SK-N-SH treated with all-trans-retinoic acid at 6 μM for 48 hours (cell line): ENCODE results near the gene MAPK12.
"Not testable (repeated sequence)": the region's sequence is repeated elsewhere in the genome, so short reads cannot be mapped to it uniquely, and the experiment has no call there.

Experiments
- ATAC-seq: fragments of 200-7000 bp; cut with Tn5 transposase; 3 replicates; pipeline ENCODE4 v1.9.1; 2020; ENCODE audit warnings: mild to moderate bottlenecking, moderate library complexity
- ARNTL ChIP-seq: fragments of 450-650 bp; formaldehyde crosslinking; IDR thresholded peaks from 2 replicates; pipeline ENCODE4 v1.5.0; 2020; ENCODE audit warnings: low read depth, mild to moderate bottlenecking, moderate library complexity, borderline replicate concordance
- CREB5 ChIP-seq: fragments of 250-450 bp; sonication (Bioruptor Pico); IDR thresholded peaks from 2 replicates; pipeline ENCODE4 v1.5.1; 2020; ENCODE audit warnings: low read depth, mild to moderate bottlenecking, moderate library complexity
- ESRRG ChIP-seq: fragments of 250-450 bp; sonication (Bioruptor Pico); IDR thresholded peaks from 2 replicates; pipeline ENCODE4 v1.6.1; 2021; ENCODE audit warnings: mild to moderate bottlenecking
- OSR1 ChIP-seq: fragments of 250-450 bp; sonication (Bioruptor Pico); IDR thresholded peaks from 2 replicates; pipeline ENCODE4 v1.8.0; 2022; ENCODE audit warnings: moderate library complexity, mild to moderate bottlenecking, inconsistent platforms
- PATZ1 ChIP-seq: fragments of 250-450 bp; sonication (Bioruptor Pico); IDR thresholded peaks from 2 replicates; pipeline ENCODE4 v1.8.0; 2020; ENCODE audit warnings: mild to moderate bottlenecking, moderate library complexity, borderline replicate concordance
- POU6F1 ChIP-seq: fragments of 250-450 bp; sonication (Bioruptor Pico); IDR thresholded peaks from 2 replicates; pipeline ENCODE4 v1.8.0; 2021; ENCODE audit warnings: low read depth, mild to moderate bottlenecking, moderate library complexity, borderline replicate concordance
- PPARA ChIP-seq: fragments of 250-450 bp; sonication (Bioruptor Pico); IDR thresholded peaks from 2 replicates; pipeline ENCODE4 v1.5.0; 2020; ENCODE audit warnings: mild to moderate bottlenecking, borderline replicate concordance
- RARB ChIP-seq: fragments of 250-450 bp; sonication (Bioruptor Pico); IDR thresholded peaks from 2 replicates; pipeline ENCODE4 v1.8.0; 2021; ENCODE audit warnings: mild to moderate bottlenecking, moderate library complexity
- SNAI2 ChIP-seq: fragments of 250-450 bp; sonication (Bioruptor Pico); IDR thresholded peaks from 2 replicates; pipeline ENCODE4 v1.5.0; 2020; ENCODE audit warnings: mild to moderate bottlenecking, moderate library complexity
- TCF4 ChIP-seq: fragments of 250-450 bp; sonication (Bioruptor Pico); IDR thresholded peaks from 2 replicates; pipeline ENCODE4 v1.8.0; 2021; ENCODE audit warnings: mild to moderate bottlenecking, moderate library complexity, borderline replicate concordance
- TOX ChIP-seq: fragments of 250-450 bp; sonication (Bioruptor Pico); IDR thresholded peaks from 2 replicates; pipeline ENCODE4 v1.8.0; 2021; ENCODE audit warnings: mild to moderate bottlenecking, moderate library complexity, borderline replicate concordance
- TSHZ2 ChIP-seq: fragments of 250-450 bp; sonication (Bioruptor Pico); IDR thresholded peaks from 2 replicates; pipeline ENCODE4 v1.5.0; 2020; ENCODE audit warnings: mild to moderate bottlenecking, moderate library complexity
- ZFP3 ChIP-seq: fragments of 250-450 bp; sonication (Bioruptor Pico); IDR thresholded peaks from 2 replicates; pipeline ENCODE4 v1.5.0; 2020; ENCODE audit warnings: mild to moderate bottlenecking, moderate library complexity
- ZNF565 ChIP-seq: fragments of 450-650 bp; formaldehyde crosslinking; conservative IDR thresholded peaks from 2 replicates; pipeline ENCODE4 v1.5.0; 2020; ENCODE audit warnings: low read depth, mild to moderate bottlenecking, moderate library complexity
- ZNF70 ChIP-seq: fragments of 450-650 bp; formaldehyde crosslinking; IDR thresholded peaks from 2 replicates; pipeline ENCODE4 v1.5.0; 2020; ENCODE audit warnings: mild to moderate bottlenecking, moderate library complexity
- ZNF8 ChIP-seq: fragments of 450-650 bp; formaldehyde crosslinking; IDR thresholded peaks from 2 replicates; pipeline ENCODE4 v1.5.0; 2020; ENCODE audit warnings: mild to moderate bottlenecking, moderate library complexity

Gene MAPK12

GRCh38 chr22:50206599-50206998 lies 54.9 kb downstream of the MAPK12 start:
- peak; percentile 41 for ATAC-seq
- TF ChIP-seq TOX (CRISPR knock-in tag) (no peak), TCF4 (CRISPR knock-in tag) (no peak), ZFP3 (CRISPR knock-in tag) (no peak), OSR1 (CRISPR knock-in tag) (no peak), ZNF565 (CRISPR knock-in tag) (no peak), ZNF70 (CRISPR knock-in tag) (no peak)

GRCh38 chr22:50205781-50206569 lies 55.5 kb downstream of the MAPK12 start:
- TF ChIP-seq ZNF70 (CRISPR knock-in tag) (no peak), SNAI2 (CRISPR knock-in tag) (no peak), ZNF8 (CRISPR knock-in tag) (no peak), ARNTL (CRISPR knock-in tag) (no peak), ESRRG (CRISPR knock-in tag) (no peak), POU6F1 (CRISPR knock-in tag) (no peak), TSHZ2 (no peak), PATZ1 (CRISPR knock-in tag) (no peak), CREB5 (CRISPR knock-in tag) (no peak), OSR1 (CRISPR knock-in tag) (no peak), RARB (no peak), PPARA (no peak)
- no peak for ATAC-seq

- ATAC-seq: not testable (repeated sequence)
These were observed 56.5 kb downstream of the MAPK12 start for GRCh38 chr22:50204998-50205397.

- TF ChIP-seq CREB5 (CRISPR knock-in tag): no peak
- TF ChIP-seq PATZ1 (CRISPR knock-in tag): no peak
- TF ChIP-seq ZNF70 (CRISPR knock-in tag): no peak
- TF ChIP-seq, all 23 proteins: peak for 0
- ATAC-seq: no peak
These were observed 56.9 kb downstream of the MAPK12 start for GRCh38 chr22:50204571-50204970.
